Spleen (tissue), 11 donors: ENCODE data around the gene IMMP1L. TPM values are rescaled to one million over a fixed set of nuclear protein-coding genes. Genes with fewer than 3 reads are reported as not detected.

Experiments used
- DNase-seq: peaks from one replicate; pipeline ENCODE4 v3.0.0-alpha.2; 2020
- H3K27ac ChIP-seq, 8 donors: fragments of 200-600 bp; sonication (generic) in 7 of 8; 1 replicate in 4 of 8; 2 replicates in 4 of 8; pipeline versions ENCODE4 v1.5.0 to v1.8.0; 2016 to 2021; ENCODE audit warnings: inconsistent platforms in 4 of 8, mild to moderate bottlenecking in 4 of 8, moderate library complexity in 1 of 8
- H3K27me3 ChIP-seq, 7 donors: fragments of 200-600 bp; sonication (generic) in 6 of 7; replicated peaks in 1 of 7; 1 replicate in 4 of 7; 2 replicates in 3 of 7; pipeline versions ENCODE4 v1.5.0 to v1.8.0; 2016 to 2021; ENCODE audit warnings: inconsistent platforms in 3 of 7, mild to moderate bottlenecking in 1 of 7
- H3K36me3 ChIP-seq, 6 donors: fragments of 200-600 bp; sonication (generic) in 5 of 6; 1 replicate in 4 of 6; 2 replicates in 2 of 6; pipeline versions ENCODE4 v1.5.0 to v1.8.0; 2016 to 2021; ENCODE audit warnings: inconsistent platforms in 2 of 6
- H3K4me1 ChIP-seq, 6 donors: fragments of 200-600 bp; sonication (generic) in 5 of 6; 1 replicate in 3 of 6; 2 replicates in 3 of 6; pipeline versions ENCODE4 v1.5.0 to v1.8.0; 2016 to 2021; ENCODE audit warnings: inconsistent platforms in 3 of 6
- H3K4me3 ChIP-seq, 8 donors: fragments of 200-600 bp; sonication (generic) in 7 of 8; 1 replicate in 4 of 8; 2 replicates in 4 of 8; pipeline versions ENCODE4 v1.5.0 to v1.8.0; 2016 to 2021; ENCODE audit warnings: inconsistent platforms in 4 of 8, mild to moderate bottlenecking in 4 of 8, moderate library complexity in 2 of 8
- H3K9me3 ChIP-seq, 8 donors: fragments of 200-600 bp; sonication (generic) in 7 of 8; 1 replicate in 4 of 8; 2 replicates in 4 of 8; pipeline versions ENCODE4 v1.5.0 to v1.8.0; 2016 to 2021; ENCODE audit warnings: inconsistent platforms in 4 of 8
- POLR2A ChIP-seq, 3 donors: fragments of 450-650 bp; IDR thresholded peaks; one replicate each; pipeline ENCODE4 v1.5.1; 2017; ENCODE audit warnings: antibody characterized with exemption in 3 of 3, mild to moderate bottlenecking in 1 of 3
- POLR2AphosphoS5 ChIP-seq, 3 donors: sonication (generic); formaldehyde crosslinking; IDR thresholded peaks; one replicate each; pipeline ENCODE4 v1.5.1; 2017; ENCODE audit warnings: antibody characterized with exemption in 3 of 3
- WGBS, 5 donors: extraction: QIAGEN DNeasy Blood & Tissue Kit in 3 of 5; methylation state at CpG; one replicate each; pipeline versions ENCODE4 v1.1.5 to v1.1.7; 2013 to 2018; 5-methylcytosine and 5-hydroxymethylcytosine counted together
- intact Hi-C: fragments of 100-400 bp; cut with DNase I; formaldehyde crosslinking; loops from one replicate; pipeline ENCODE4 v1.15.0; 2023; ENCODE audit warnings: low total_unique reads
- polyA plus RNA-seq, 3 donors: library from polyadenylated mRNA; stranded (reverse); fragments of 200-250 nt; gene quantifications; one replicate each; pipeline ENCODE4 v1.2.1, GENCODE V29; 2013
- total RNA-seq, 7 donors: library from RNA; depleted of rRNA in 3 of 7; stranded (reverse); fragments of >200 nt in 3 of 7; fragmentation: NEBNext Ultra II Directional in 4 of 7; extraction: Animal tissue kit (Norgen Biotek cat#: 25700) in 4 of 7; gene quantifications; one replicate each; pipeline versions ENCODE4 v1.1.0 to v1.2.1, GENCODE V29; 2016 to 2021
- TF ChIP-seq, protein P1 (sequence below), 11 experiments: fragments of 200-600 bp in 7 of 11; fragments of 450-650 bp in 4 of 11; sonication (generic) in 4 of 11; IDR thresholded peaks in 8 of 11; conservative IDR thresholded peaks in 3 of 11; 1 replicate in 7 of 11; 2 replicates in 4 of 11; pipeline versions ENCODE4 v1.4.0 to v1.8.0; 2016 to 2021; ENCODE audit warnings: antibody characterized with exemption in 11 of 11, inconsistent platforms in 4 of 11, mild to moderate bottlenecking in 1 of 11
- donor health status: healthy with polysubstance abuse.
- donor health status: DM: no; HTN: no; CAD: no; lungs with moderate emphysema.
- donor health status: DM: no; HTN: no; CAD: no.
- donor health status: Bipolar disorder and iron deficiency.
- donor health status: healthy.
- donor health status: DM: no; HTN: no; CAD: no.
- donor health status: DM: yes; HTN: yes; CAD: no.

Gene IMMP1L
- total and polyA plus RNA-seq, 10 donors: 13.5 to 33.1 (median 20.1) TPM

DNA sequence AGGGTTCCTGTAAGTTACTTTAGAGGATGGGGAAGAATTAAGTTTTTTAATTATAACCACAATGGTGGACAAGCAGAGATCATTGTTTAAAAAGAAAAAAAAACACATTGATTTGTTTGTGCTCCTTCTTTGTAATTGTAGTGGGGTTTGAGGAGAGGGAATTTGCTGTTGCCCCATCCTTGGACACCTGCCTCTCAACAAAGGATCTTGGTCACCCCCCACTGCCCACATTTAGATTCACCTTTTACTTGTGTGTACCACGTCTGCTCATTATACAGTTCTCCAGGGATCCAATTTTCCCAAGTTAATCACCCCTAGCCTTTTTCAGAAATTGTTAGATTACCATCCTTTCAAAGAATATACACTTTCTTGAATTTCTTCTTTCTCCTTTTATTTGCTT, 86.7 kb downstream of the IMMP1L start:
- H3K4me1 ChIP-seq: no peaks in the 10 kb centered on the region
- TF ChIP-seq, protein P1, sequence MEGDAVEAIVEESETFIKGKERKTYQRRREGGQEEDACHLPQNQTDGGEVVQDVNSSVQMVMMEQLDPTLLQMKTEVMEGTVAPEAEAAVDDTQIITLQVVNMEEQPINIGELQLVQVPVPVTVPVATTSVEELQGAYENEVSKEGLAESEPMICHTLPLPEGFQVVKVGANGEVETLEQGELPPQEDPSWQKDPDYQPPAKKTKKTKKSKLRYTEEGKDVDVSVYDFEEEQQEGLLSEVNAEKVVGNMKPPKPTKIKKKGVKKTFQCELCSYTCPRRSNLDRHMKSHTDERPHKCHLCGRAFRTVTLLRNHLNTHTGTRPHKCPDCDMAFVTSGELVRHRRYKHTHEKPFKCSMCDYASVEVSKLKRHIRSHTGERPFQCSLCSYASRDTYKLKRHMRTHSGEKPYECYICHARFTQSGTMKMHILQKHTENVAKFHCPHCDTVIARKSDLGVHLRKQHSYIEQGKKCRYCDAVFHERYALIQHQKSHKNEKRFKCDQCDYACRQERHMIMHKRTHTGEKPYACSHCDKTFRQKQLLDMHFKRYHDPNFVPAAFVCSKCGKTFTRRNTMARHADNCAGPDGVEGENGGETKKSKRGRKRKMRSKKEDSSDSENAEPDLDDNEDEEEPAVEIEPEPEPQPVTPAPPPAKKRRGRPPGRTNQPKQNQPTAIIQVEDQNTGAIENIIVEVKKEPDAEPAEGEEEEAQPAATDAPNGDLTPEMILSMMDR (IDR thresholded peaks at IDR 0.05 in 8 of 11, conservative IDR thresholded peaks at IDR 0.05 in 3 of 11): no peak
- no peak for TF ChIP-seq POLR2A (IDR thresholded peaks at IDR 0.05)
- WGBS, 5 donors: 88 to 98% (median 94%) methylated on average over 1 of the region's 1 CpG
- H3K36me3 ChIP-seq: peaks cover 0 to 9% (median 0%) of the 10 kb centered on the region in 6 donors
- no peaks in the 10 kb centered on the region for H3K27me3 ChIP-seq
- intact Hi-C loops: no loop called here
- no peak overlapping the region for H3K27ac ChIP-seq
- no peak overlapping the region for H3K4me3 ChIP-seq
- H3K9me3 ChIP-seq: no peaks in the 10 kb centered on the region
- DNase-seq: no peak

DNA sequence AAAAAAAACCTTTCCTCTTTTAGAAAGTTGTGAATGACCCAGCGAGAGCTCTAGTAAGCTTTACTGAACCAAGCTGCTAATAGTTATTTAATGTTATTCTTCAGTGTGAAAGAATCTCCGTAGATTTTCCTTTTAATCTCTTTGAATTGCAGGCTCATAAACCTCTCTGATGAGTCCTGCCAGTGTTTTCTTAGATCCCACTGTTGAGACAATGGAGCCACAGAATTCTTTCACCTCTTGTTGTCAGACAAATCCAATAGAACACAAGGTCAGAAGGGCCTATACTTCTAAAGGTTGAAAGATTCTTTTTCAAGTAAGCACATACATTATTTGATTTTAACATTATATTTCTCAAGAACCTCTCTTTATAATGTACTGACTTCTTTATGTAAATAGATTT, 87.6 kb downstream of the IMMP1L start:
- TF ChIP-seq POLR2A (IDR thresholded peaks at IDR 0.05) (no peak), POLR2AphosphoS5 (IDR thresholded peaks at IDR 0.05) (no peak)
- TF ChIP-seq, protein P1 (IDR thresholded peaks at IDR 0.05 in 8 of 11, conservative IDR thresholded peaks at IDR 0.05 in 3 of 11): no peak
- DNase-seq: no peak
- Histone ChIP-seq H3K4me1 (no peaks in the 10 kb centered on the region), H3K27ac (no peak overlapping the region), H3K27me3 (no peaks in the 10 kb centered on the region), H3K4me3 (no peak overlapping the region), H3K9me3 (no peaks in the 10 kb centered on the region), H3K36me3 (peaks cover 0 to 3% (median 0%) of the 10 kb centered on the region in 6 donors)
- intact Hi-C loops: no loop called here
- WGBS, 5 donors: 83 to 89% (median 88%) methylated on average over 2 of the region's 2 CpGs

DNA sequence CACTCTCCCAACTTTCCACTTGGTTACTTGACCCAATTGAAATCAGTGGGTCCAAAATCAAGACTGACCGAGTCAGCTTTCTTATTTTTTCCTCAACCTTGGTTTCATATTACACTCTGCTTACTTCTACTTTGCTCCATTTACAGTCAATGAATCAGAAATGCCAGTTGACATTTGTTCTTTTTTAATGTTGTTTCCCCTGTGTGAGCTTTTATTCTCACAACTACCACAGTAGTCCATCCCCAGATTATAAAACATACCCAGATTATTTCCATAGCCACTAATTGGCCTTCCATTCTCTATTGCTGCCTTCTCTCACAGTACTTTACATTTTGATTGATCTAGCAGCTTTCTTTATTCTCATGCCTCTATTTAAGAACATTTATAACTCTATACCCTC, 89.8 kb downstream of the IMMP1L start:
- intact Hi-C loops: no loop called here
- Histone ChIP-seq H3K9me3 (no peaks in the 10 kb centered on the region), H3K27ac (no peak overlapping the region), H3K27me3 (no peaks in the 10 kb centered on the region), H3K36me3 (peaks cover 0 to 12% (median 6%) of the 10 kb centered on the region in 6 donors), H3K4me3 (no peak overlapping the region), H3K4me1 (no peaks in the 10 kb centered on the region)
- no peak for DNase-seq
- 80 to 91% (median 86%) methylated on average over 1 of the region's 1 CpG for WGBS, 5 donors
- TF ChIP-seq POLR2A (IDR thresholded peaks at IDR 0.05) (no peak), POLR2AphosphoS5 (IDR thresholded peaks at IDR 0.05) (no peak)
- TF ChIP-seq, protein P1 (IDR thresholded peaks at IDR 0.05 in 8 of 11, conservative IDR thresholded peaks at IDR 0.05 in 3 of 11): no peak

DNA sequence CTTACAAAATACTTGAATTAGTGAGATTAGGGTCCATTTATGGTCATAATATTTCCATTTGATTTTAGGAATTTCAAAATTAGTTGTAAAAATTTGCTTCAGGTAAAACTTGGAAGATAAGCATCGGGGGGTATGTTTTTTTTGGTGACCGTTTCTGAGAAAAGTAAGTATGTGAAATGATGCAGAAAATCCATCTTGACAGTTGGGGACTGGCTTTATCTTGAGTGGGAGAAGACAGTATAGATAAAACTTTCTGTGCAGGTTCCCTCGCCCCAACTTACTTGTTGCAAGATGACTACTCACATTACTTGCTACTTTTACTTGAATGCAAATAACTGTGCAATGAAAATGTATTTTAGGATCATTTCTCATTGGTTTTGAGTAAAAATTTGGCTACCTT, 90.3 kb downstream of the IMMP1L start:
- intact Hi-C loops: no loop called here
- no peaks in the 10 kb centered on the region for H3K27me3 ChIP-seq
- no peaks in the 10 kb centered on the region for H3K4me1 ChIP-seq
- TF ChIP-seq POLR2A (IDR thresholded peaks at IDR 0.05) (no peak), POLR2AphosphoS5 (IDR thresholded peaks at IDR 0.05) (no peak)
- TF ChIP-seq, protein P1 (IDR thresholded peaks at IDR 0.05 in 8 of 11, conservative IDR thresholded peaks at IDR 0.05 in 3 of 11): no peak
- H3K9me3 ChIP-seq: no peaks in the 10 kb centered on the region
- H3K4me3 ChIP-seq: no peak overlapping the region
- DNase-seq: no peak
- H3K36me3 ChIP-seq: peaks cover 0 to 15% (median 7%) of the 10 kb centered on the region in 6 donors
- no peak overlapping the region for H3K27ac ChIP-seq
- WGBS, 5 donors: 90 to 94% (median 91%) methylated on average over 3 of the region's 3 CpGs
